ENCODE data around the gene COQ10A. TPM values are rescaled to one million over a fixed set of nuclear protein-coding genes. Genes with fewer than 3 reads are reported as not detected.

The COQ10A gene
- total and polyA plus RNA-seq, 2 donors (not counting 3 experiments of a cell fraction or from before 2014, with no cell fraction given), result 14.7 to 32.4 TPM

GRCh38 chr12:56258068-56258819, 8.5 kb upstream of the COQ10A start, which contains the start of gene ANKRD52:
Gene ANKRD52, minus strand, starts transcription at chr12:56258384. Its CDS starts 115 bp downstream, at chr12:56258269.
- H3K4me1 ChIP-seq (ENCODE audit: control insufficient read depth, extremely low read depth, insufficient read depth, low read length), result peaks cover 18% of the 10 kb centered on the region
- H3K9ac ChIP-seq (replicated peaks; ENCODE audit: extremely low read depth, insufficient read depth, low read length), result peak within 1 kb of the TSS; percentile 81
- intact Hi-C loops (cut with micrococcal nuclease) (loop anchor here (1.0 kb wide), 4 partner anchors 8 to 140 kb away; partner anchors contain the start of genes COQ10A, NABP2 and ZC3H10), dilution Hi-C loops (cut with MboI; ENCODE audit: extremely low pct_ligation_motif_present, low sequenced_read_pairs) (no loop called here)
- no peaks in the 10 kb centered on the region for H3K9me1 ChIP-seq (replicated peaks; ENCODE audit: control insufficient read depth, extremely low read depth, insufficient read depth, low read length)
- peaks cover 26% of the 10 kb centered on the region for H3K79me2 ChIP-seq (ENCODE audit: control insufficient read depth, insufficient read depth, low read length)
- no TSS peak for BruUV-seq (replicated peaks)
- DNase-seq (ENCODE audit: low read depth, low spot score) (peak; percentile 76), FAIRE-seq (peak; percentile 82)
- no peaks in the 10 kb centered on the region for H3K9me3 ChIP-seq (replicated peaks; ENCODE audit: control insufficient read depth, insufficient read depth, low read length)
- H3K4me3 ChIP-seq (replicated peaks in 1 of 3; ENCODE audit: insufficient read depth in 1 of 3, low read depth in 1 of 3, low read length in 3 of 3), result peak within 1 kb of the TSS; percentile 84 to 96 (median 91)
- peak within 1 kb of the TSS; percentile 22 for H3K27ac ChIP-seq (ENCODE audit: insufficient read depth, low read depth, low read length)
- no peak for TF ChIP-seq JUN (IDR thresholded peaks at IDR 0.05; ENCODE audit: borderline replicate concordance, insufficient read depth, insufficient read length, low read depth)
- no peak for TF ChIP-seq FOS (IDR thresholded peaks at IDR 0.05; ENCODE audit: borderline replicate concordance, insufficient read depth, low read length)
- no peak for TF ChIP-seq EZH2 (IDR thresholded peaks at IDR 0.05; ENCODE audit: borderline replicate concordance, low read depth, low read length, severe bottlenecking)
- no peak for TF ChIP-seq MYC (IDR thresholded peaks at IDR 0.05; ENCODE audit: low read depth, low read length)
- TF ChIP-seq GATA2 (IDR thresholded peaks at IDR 0.05; ENCODE audit: insufficient read depth, insufficient read length, low read depth, low read length), result no peak
- peak; percentile 57 for TF ChIP-seq POLR2A (IDR thresholded peaks at IDR 0.05; ENCODE audit: low read depth, low read length)
- peak; percentile 81 for TF ChIP-seq POLR2AphosphoS5 (IDR thresholded peaks at IDR 0.05; ENCODE audit: insufficient read depth, low read depth, low read length)
- TF ChIP-seq CTCF (IDR thresholded peaks at IDR 0.05; ENCODE audit: extremely low read depth in 1 of 2, insufficient read depth in 1 of 2, low read depth in 1 of 2, low read length in 2 of 2), result peak; percentile 67 to 74
- H2AFZ ChIP-seq (ENCODE audit: low read depth, low read length), result peak within 1 kb of the TSS; percentile 87
- peak within 1 kb of the TSS; percentile 81 for H3K4me2 ChIP-seq (ENCODE audit: insufficient read depth, low read length)
- H3K36me3 ChIP-seq (ENCODE audit: control insufficient read depth in 2 of 2, extremely low read depth in 1 of 2, insufficient read depth in 2 of 2, low read length in 2 of 2), result peaks cover 16 to 24% of the 10 kb centered on the region in 2 experiments
- no peaks in the 10 kb centered on the region for H3K27me3 ChIP-seq (ENCODE audit: control insufficient read depth in 2 of 2, insufficient read depth in 2 of 2, low read length in 2 of 2)
- no peaks in the 10 kb centered on the region for H4K20me1 ChIP-seq (replicated peaks; ENCODE audit: control insufficient read depth, extremely low read depth, insufficient read depth, low read length)
- CTCF ChIA-PET, result interaction anchor here (0.8 to 4.0 kb wide), 16 partner anchors 9 to 206 kb away, joined by 3 to 50 read pairs (median 4); partner anchors contain the start of genes COQ10A, RNF41, SMARCC2 and ZC3H10
- POLR2A ChIA-PET, result interaction anchor here (1.6 kb wide), 1 partner anchor 37 kb away, joined by 3 read pairs; the partner anchor contains the start of gene RNF41

Data from endothelial cell of umbilical vein (primary cell).